Fibroblast of peridontal ligament (primary cell): ENCODE measurements around the gene TBRG4.
"Not testable (repeated sequence)": the region's sequence is repeated elsewhere in the genome, so short reads cannot be mapped to it uniquely, and the experiment has no call there.

Experiments
- DNase-seq: peaks from one replicate; pipeline ENCODE4 v3.0.0-alpha.2; 2010; ENCODE audit errors: extremely low read depth

TBRG4 gene

GRCh38 chr7:45117582-45117981 lies 6.1 kb upstream of the TBRG4 start:
- no peak for DNase-seq

DNA sequence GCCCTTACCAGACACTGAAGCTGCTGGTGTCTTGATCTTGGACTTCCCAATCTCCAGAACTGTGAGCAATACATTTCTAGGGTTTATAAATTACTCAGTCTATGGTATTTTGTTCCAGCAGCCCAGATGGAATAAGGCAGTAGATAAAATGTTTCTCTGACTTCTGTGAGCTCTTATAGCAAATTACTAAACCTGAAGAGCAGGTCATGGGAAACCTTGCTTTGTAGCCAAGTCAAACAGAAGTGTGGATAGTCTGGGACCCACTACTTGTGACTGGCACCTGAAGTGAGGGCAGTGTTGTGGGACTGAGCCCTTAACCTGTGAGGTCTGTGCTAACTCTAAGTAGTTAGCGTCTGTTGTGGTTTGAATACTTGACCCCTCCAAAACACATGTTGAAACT lies 4.6 kb upstream of the TBRG4 start:
- no peak for DNase-seq

DNA sequence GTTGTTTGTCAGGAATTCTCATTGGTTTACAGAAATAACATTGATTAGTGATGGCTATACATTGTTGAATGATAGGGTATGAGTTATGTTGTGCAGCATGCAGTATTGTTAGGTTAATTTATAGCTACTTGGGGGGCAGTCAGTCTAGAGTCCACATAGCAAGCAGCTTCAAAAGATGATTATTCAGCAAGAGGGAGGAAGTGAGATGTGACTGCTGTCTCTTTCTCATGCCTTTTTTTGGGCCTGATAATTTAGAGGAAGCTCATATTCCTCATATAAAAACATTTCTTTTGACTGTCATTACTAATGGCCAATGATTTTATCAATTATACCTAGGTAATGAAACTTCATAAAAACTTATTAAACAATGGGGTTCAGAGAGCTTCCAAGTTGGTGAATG lies 3.4 kb upstream of the TBRG4 start:
- DNase-seq = no peak

DNA sequence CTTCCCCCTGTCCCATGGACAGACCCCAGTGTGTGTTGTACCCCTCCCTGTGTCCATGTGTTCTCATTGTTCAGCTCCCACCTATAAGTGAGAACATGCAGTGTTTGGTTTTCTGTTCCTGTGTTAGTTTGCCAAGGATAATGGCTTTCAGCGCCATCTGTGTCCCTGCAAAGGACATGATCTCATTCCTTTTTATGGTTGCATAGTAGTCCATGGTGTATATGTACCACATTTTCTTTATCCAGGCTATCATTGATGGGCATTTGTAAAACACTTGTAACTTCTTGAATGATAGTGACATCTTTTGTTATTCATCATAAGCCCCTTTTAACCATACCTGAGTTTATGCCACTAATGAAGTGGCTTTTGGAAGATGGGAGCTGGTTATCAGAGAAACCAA lies 2.8 kb upstream of the TBRG4 start:
- not testable (repeated sequence) for DNase-seq

DNA sequence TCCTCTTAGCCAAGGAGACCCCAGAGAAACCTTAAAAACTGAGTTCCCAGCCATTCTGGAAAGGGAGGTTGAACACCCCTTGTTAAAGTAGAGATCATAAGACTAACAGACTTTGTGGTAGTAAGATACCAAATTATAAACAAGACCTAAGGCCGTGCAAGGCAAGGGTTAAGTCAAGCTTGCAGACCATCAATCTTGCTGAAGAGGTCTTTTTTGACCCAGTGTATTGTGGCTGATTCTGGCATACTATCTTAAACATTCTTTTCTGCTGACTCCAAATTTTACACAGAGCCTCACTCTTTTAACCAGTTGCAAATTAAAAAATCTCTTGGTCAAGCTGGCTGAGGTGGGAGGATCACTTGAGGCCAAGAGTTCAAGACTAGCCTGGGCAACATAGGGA lies 1.2 kb upstream of the TBRG4 start:
- DNase-seq = peak; percentile 29

DNA sequence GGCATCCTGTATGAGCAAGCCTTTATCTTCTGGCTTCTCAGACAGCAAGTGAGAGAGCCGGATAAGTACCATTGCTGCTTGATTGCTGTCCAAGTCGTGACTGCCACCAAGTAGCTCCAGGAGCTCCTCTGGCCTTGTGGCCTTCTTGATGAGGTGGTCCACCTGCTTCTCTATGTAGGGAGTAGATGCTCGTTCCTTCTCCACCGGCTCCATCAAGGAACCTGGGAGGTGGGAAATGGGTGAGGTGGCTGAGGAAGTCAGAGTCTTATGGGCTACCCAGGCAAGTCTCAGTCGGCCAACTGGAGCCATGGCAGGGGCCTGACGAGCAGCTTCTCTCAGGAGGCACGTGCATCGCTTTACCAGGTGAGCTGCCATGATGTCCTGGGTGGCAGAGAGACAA lies 2.6 kb downstream of the TBRG4 start:
- DNase-seq = no peak

- no peak for DNase-seq
These were observed 4.1 kb downstream of the TBRG4 start for GRCh38 chr7:45107356-45107755.

DNA sequence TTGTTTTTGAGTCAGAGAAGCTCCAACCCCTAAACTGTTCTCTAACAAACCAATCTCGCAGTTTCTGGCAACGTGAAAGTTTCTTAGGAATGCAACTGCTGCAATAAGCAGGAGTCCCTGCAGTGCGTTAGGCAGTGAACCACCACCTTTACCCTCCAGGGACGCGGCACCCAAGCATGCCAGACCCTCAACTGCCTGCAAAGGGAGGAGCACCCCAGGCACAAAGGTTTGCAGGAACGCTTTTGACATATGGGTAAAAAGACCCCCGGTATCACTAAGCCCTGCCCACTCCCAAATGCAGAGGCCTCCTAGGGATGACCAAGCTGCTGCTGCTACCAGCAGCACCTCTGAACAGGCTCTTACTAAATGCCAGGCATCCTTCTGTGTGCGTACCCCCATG lies 4.7 kb downstream of the TBRG4 start:
- no peak for DNase-seq

- no peak for DNase-seq
These were observed 5.8 kb downstream of the TBRG4 start for GRCh38 chr7:45105588-45106188.

DNA sequence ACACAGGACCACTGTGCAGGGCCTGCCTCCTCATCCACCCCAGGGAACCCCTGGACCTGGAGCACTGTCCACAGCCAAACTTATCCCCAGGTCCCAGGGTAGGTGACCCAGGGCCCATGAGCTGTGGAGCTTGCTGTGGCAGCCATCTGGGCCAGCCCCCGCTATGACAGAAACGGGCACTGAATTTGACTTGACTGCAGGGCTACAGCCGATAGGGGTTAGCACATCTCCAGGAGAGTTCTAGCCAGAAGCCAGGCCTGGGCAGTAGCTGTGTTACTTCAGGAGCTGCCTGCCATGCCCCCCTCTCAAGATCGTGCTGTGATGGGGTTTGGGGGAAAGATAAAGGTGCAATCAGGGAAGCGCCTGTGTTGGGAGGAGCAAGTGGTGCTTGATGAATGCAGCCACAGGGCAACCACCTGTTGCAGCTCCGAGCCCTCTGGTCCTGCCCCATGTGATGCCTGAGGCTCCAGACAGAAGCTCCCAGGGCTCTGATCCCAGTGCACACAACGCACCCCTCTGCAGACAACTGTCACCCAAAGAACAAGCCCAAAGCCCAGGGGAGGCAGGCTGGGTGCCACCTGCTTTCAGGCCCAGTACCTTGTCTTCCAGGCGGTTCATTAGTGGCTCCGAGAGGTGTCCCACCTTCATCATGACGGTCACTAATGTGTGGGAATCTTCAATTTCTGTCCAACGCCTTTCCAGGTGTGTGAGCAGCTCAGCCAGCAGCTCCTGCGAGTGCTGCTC lies 6.5 kb downstream of the TBRG4 start:
- DNase-seq = no peak

GRCh38 chr7:45103958-45104843 lies 7.3 kb downstream of the TBRG4 start:
- DNase-seq = no peak

DNA sequence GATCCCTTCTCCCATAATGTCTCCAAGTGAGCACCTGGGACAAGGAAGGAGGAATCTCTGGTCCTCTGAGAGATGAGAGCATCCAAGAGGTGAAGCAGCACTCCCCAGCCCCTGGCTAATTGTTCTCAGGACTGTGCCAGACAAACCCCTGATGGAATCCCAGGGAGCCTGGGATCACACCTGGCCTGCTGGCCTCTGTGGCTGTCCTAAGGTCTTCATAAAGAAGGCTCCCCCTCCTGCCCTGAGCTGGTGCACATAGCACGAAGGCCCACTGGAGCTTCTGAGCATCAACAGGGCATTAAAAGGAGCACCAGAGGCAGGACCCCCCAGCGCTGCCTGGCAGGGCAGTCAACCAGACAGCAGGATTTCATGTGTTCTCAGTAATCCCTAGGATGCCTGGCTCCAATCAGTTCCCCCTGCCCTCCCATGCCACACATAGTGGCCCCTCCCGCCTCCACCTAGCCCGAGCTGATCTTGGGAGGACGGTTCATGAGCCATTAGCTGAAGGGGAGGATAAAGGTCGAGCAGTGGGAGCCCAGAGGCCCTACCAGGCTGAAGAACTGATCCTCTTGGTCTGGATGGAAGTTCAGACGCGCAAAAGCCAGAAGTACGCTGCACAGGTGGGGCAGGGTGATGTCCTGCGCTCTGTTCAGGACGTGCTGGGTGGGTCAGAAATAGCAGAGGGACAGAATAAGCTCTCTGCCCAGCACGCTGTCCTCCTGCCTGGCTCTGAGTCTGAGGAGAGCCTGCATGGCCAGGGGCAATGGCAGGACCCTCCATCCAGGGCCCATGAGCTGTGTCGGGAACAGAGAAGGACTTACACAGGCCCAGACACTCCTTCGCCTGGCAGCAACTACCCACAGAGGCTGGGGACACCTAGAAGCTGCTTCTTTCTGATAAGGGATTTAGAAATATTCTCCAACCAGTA lies 8.4 kb downstream of the TBRG4 start:
- no peak for DNase-seq

- no peak for DNase-seq
These were observed 9.7 kb downstream of the TBRG4 start for GRCh38 chr7:45101748-45102147.

DNA sequence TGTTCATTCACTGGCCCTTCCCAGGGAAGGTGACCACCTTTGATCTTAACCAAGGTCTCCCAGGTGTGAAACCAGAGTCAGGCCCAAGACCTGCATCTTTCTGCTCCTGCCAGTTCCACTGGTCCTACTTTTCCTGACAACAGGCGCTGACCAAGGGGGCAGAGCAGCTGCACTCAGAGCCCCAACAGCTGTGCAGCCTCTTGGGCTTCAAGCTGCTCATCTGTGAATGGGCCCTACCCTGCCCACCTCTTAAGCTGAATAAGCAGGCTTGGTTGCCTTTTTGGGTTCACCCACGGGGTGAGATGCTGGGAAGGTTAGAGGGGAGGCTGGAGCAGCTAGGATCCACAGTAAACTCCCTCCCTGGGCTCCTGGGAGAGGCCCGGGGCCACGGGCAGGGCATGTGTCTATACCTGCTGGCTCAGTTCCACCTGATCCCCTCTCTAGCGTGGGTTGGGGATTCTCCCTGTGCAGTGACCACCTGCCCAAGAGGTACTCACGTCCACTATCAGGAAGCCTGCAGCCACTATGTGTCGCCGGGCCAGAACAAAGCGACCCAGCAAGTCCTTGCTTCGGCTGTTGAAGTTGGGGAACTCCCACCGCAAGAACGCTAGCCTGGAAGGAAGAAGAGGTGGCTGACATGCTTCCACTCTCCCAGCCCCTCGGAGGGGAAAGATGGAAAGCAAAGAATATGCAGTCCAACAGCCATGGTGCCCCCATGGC lies 10.6 kb downstream of the TBRG4 start:
- DNase-seq = no peak

DNA sequence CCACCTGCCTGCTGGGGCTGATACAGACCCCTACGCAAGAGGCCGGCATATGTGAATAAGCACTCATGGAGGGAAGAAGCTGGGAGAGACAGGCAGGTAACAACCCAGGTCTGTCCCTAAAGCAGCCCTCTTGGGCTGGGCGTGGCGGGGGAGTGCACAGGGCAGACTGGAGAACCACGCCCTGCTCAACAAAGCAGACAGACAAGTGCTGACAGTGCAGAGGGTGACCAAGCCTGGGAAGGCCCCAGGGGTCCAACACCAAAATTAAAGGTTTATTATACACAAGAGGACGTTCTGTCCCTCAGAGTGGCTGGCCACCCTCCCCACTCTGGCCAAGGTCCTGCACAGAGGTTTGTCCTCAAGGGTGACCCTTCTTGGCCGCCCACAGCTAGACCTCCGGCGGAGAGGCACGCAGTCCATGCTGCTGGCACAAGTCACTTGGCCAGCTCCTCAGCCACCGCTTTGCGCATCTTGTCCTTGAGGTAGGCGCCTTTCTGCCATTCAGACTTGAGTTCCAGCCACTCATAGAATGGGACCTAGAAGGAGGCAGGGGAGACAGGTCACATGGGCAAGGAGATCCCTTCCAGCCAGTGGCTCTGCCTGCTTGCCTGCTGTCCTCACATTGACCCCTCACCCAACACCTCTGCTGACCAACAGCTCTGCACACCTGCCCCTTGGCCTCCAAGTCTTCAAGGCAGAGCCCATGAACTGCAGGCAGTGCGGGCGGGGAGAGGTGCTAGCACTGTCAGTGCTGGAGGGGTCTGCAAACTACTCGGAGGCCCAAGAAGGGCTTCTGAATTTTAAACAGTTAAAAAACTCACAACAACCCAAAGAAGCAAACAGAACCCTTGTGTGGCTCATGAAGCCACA lies 11.4 kb downstream of the TBRG4 start:
- no peak for DNase-seq

DNA sequence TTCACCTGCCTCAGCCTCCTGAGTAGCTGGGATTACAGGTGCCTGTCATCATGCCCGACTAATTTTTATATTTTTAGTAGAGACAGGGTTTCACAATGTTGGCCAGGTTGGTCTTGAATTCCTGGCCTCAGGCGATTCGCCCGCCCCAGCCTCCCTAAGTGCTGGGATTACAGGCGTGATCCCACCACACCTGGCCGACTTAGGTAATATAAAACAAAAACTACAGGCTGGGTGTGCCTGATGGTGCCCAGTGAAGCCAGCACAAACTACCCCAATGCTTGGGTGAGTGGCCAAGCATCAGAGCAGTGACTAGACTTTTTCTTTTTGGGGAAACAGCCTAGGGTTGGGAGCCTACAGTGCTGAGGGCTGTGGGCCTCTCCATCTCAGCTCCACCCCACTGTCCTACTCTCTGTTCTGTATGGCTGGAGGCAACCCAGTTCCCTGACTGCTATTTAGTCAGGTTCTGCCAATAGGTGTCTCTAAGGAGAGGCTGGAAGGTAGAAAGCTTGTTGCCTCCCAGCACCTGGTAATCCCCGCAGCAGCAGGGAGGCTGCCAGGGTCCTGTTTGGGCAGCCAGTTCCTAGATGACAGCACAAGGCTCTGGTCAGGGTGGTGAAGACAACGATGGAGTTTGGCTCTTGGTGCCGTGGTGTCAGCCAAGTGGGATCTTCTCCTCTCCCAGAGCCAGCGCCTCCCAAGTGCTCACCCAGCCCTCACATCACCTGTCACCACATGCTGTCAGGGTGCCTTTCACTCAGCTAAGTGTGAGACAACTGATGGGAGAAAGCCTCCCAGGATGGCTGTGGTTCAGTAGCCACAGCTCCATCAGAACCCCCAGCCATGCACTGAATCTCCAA lies 12.3 kb downstream of the TBRG4 start:
- DNase-seq = no peak

DNA sequence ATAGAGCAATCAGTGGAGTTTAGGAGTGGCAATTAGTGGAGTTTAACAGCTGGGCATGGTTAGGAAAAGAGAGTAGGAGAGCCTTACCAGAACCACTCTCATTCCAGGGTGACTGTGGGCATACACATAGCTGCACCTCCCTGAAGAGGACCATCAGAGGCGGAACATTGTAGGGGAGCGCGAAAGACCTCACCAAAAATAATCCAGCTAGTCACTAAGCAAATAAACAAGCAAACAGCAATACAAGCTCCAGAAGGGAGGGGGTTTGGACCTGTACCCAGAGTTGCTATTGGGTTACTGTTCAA lies 18.6 kb downstream of the TBRG4 start:
- no peak for DNase-seq

DNA sequence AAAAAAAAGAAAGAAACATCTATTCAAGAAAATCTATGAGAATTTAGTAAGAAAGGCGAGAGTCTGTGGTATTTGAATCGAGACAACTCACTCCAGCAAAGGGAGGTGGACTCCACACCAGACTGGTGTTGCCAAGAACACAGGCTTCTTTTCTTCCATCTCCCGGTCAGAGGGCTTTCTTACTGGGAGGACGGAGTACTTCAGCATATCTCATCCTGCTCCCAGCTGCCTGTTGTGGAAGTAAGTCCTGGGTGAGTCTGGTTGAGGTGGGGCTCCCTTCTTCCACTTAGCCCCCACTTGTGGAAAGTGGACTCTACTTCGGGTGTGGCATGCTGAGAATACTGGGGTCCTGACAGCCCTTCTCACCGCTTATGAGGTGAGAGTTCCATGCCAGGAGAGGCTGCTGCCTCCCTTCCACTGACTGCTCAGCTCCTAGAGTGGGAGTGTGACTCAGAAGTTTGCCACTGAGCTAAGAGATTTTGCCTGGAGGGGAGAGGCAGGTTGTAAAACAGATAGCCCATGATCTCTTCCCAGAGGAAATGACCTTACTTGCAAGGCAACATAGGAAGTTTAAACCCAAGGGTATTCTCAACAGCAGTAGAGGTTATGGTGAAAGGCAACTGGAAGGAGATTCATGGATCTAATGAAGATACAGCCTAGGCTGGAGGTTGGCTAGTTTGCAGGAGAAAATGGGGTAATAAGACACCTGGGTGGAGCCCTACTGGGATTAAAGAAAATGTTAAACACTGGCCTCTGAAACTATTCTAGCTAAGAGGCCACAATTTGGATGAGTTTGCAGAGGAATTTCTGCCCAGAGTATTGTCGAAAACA lies 19.2 kb downstream of the TBRG4 start:
- peak; percentile 52 for DNase-seq
